Uterus (tissue), 4 donors: Measurements from ENCODE around the gene GPR176. TPM values are rescaled to one million over a fixed set of nuclear protein-coding genes. Genes with fewer than 3 reads are reported as not detected.

Experiments
- DNase-seq, 2 donors: peaks; one replicate each; pipeline ENCODE4 v3.0.0-alpha.2; 2019 to 2020
- H3K27ac ChIP-seq, 2 donors: fragments of 200-600 bp; sonication (generic); 1 replicate in 1 of 2; 2 replicates in 1 of 2; pipeline ENCODE4 v1.5.1; 2016 to 2018
- H3K27me3 ChIP-seq, 2 donors: fragments of 200-600 bp; sonication (generic); one replicate each; pipeline ENCODE4 v1.5.1; 2018 to 2019; ENCODE audit warnings: control low read depth in 1 of 2
- H3K36me3 ChIP-seq, 2 donors: fragments of 200-600 bp; sonication (generic); one replicate each; pipeline ENCODE4 v1.5.1; 2019; ENCODE audit warnings: control low read depth in 1 of 2
- H3K4me1 ChIP-seq, 2 donors: fragments of 200-600 bp; sonication (generic); one replicate each; pipeline ENCODE4 v1.5.1; 2018 to 2019; ENCODE audit warnings: control low read depth in 1 of 2
- H3K4me3 ChIP-seq, 2 donors: fragments of 200-600 bp; sonication (generic); 1 replicate in 1 of 2; 2 replicates in 1 of 2; pipeline ENCODE4 v1.5.1; 2018 to 2019; ENCODE audit warnings: mild to moderate bottlenecking in 1 of 2
- H3K9me3 ChIP-seq, 2 donors: fragments of 200-600 bp; sonication (generic); one replicate each; pipeline ENCODE4 v1.5.1; 2019; ENCODE audit warnings: control low read depth in 1 of 2
- POLR2A ChIP-seq, 2 donors: fragments of 450-650 bp; IDR thresholded peaks; one replicate each; pipeline ENCODE4 v1.6.1; 2016; ENCODE audit warnings: antibody characterized with exemption in 2 of 2, mild to moderate bottlenecking in 1 of 2, moderate library complexity in 1 of 2
- intact Hi-C: fragments of 100-400 bp; cut with DNase I; formaldehyde crosslinking; loops from one replicate; pipeline ENCODE4 v1.15.1; 2023; ENCODE audit warnings: low total_unique reads
- total RNA-seq, 4 donors: library from RNA; depleted of rRNA in 3 of 4; stranded (reverse); fragments of >200 nt in 3 of 4; gene quantifications; one replicate each; pipeline versions ENCODE4 v1.1.0 to v1.2.4, GENCODE V29; 2014 to 2023
- TF ChIP-seq, protein P1 (sequence below), 4 experiments: fragments of 200-600 bp in 2 of 4; fragments of 450-650 bp in 2 of 4; sonication (generic) in 2 of 4; IDR thresholded peaks; one replicate each; pipeline ENCODE4 v1.5.1; 2016 to 2019; ENCODE audit warnings: antibody characterized with exemption in 4 of 4, mild to moderate bottlenecking in 2 of 4, moderate library complexity in 1 of 4
- donor health status: DM: yes; HTN: yes; CAD: no.

GPR176 gene
- total RNA-seq, 4 donors from 2014 or later, result 5.5 to 11.8 (median 7.1) TPM

DNA sequence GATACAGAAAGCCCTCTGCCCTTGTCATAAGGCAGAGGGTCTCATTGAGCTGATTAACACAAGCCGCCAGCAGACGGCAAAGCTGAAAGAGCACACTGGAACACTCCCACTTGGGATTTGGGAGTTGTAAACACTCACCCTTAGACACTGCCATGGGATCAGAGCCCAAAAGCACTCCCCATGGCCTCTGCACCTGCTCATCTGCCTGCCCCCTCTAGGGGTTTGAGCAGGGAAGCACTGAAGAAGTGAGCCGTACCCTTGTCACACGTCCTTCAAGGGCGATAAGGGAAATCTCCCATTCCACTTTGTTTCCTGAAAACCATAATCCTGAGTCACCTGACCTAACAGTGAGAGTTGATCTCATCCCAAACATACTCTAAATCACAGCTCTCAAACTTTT is 152.1 kb downstream of the GPR176 start:
- H3K27me3 ChIP-seq, result no peaks in the 10 kb centered on the region
- no peak overlapping the region for H3K4me3 ChIP-seq
- no peaks in the 10 kb centered on the region for H3K9me3 ChIP-seq
- DNase-seq, result no peak
- TF ChIP-seq, protein P1, sequence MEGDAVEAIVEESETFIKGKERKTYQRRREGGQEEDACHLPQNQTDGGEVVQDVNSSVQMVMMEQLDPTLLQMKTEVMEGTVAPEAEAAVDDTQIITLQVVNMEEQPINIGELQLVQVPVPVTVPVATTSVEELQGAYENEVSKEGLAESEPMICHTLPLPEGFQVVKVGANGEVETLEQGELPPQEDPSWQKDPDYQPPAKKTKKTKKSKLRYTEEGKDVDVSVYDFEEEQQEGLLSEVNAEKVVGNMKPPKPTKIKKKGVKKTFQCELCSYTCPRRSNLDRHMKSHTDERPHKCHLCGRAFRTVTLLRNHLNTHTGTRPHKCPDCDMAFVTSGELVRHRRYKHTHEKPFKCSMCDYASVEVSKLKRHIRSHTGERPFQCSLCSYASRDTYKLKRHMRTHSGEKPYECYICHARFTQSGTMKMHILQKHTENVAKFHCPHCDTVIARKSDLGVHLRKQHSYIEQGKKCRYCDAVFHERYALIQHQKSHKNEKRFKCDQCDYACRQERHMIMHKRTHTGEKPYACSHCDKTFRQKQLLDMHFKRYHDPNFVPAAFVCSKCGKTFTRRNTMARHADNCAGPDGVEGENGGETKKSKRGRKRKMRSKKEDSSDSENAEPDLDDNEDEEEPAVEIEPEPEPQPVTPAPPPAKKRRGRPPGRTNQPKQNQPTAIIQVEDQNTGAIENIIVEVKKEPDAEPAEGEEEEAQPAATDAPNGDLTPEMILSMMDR (IDR thresholded peaks at IDR 0.05), result no peak
- no peak for TF ChIP-seq POLR2A (IDR thresholded peaks at IDR 0.05)
- no peaks in the 10 kb centered on the region for H3K4me1 ChIP-seq
- no peaks in the 10 kb centered on the region for H3K36me3 ChIP-seq
- H3K27ac ChIP-seq, result no peak overlapping the region
- intact Hi-C loops, result no loop called here

GRCh38 chr15:39761006-39761405 is 159.1 kb downstream of the GPR176 start:
- no peak overlapping the region for H3K27ac ChIP-seq
- TF ChIP-seq, protein P1 (IDR thresholded peaks at IDR 0.05), result no peak
- TF ChIP-seq POLR2A (IDR thresholded peaks at IDR 0.05), result no peak
- intact Hi-C loops, result no loop called here

GRCh38 chr15:39756806-39757522 is 163.1 kb downstream of the GPR176 start:
- Histone ChIP-seq H3K36me3 (no peaks in the 10 kb centered on the region), H3K4me1 (peaks cover 0 to 4% of the 10 kb centered on the region in 2 donors), H3K27ac (no peak overlapping the region), H3K9me3 (no peaks in the 10 kb centered on the region), H3K4me3 (no peak overlapping the region), H3K27me3 (no peaks in the 10 kb centered on the region)
- intact Hi-C loops, result loop anchor here (5.0 kb wide), 1 partner anchor 1050 kb away; no protein-coding TSS in a partner anchor
- TF ChIP-seq POLR2A (IDR thresholded peaks at IDR 0.05), result no peak
- TF ChIP-seq, protein P1 (IDR thresholded peaks at IDR 0.05), result peak; percentile 61 to 84 (median 76)
- DNase-seq, result peak in 1 of 2 donors; percentile 36

More at GRCh38 chr15:39761006-39761405, 159.1 kb downstream of the GPR176 start:
- Histone ChIP-seq H3K27me3 (no peaks in the 10 kb centered on the region), H3K36me3 (no peaks in the 10 kb centered on the region), H3K4me3 (no peak overlapping the region), H3K9me3 (no peaks in the 10 kb centered on the region), H3K4me1 (peaks cover 0 to 4% of the 10 kb centered on the region in 2 donors)
- DNase-seq, result no peak

GRCh38 chr15:39752991-39753390 is 167.1 kb downstream of the GPR176 start:
- H3K27me3 ChIP-seq, result no peaks in the 10 kb centered on the region
- H3K9me3 ChIP-seq, result no peaks in the 10 kb centered on the region
- no peaks in the 10 kb centered on the region for H3K36me3 ChIP-seq
- no peak overlapping the region for H3K27ac ChIP-seq
- H3K4me3 ChIP-seq, result no peak overlapping the region
- TF ChIP-seq POLR2A (IDR thresholded peaks at IDR 0.05), result no peak
- TF ChIP-seq, protein P1 (IDR thresholded peaks at IDR 0.05), result no peak
- peaks cover 0 to 4% of the 10 kb centered on the region in 2 donors for H3K4me1 ChIP-seq
- DNase-seq, result no peak
- intact Hi-C loops, result no loop called here

GRCh38 chr15:39752246-39752645 is 167.8 kb downstream of the GPR176 start:
- no peak overlapping the region for H3K4me3 ChIP-seq
- no peaks in the 10 kb centered on the region for H3K36me3 ChIP-seq
- TF ChIP-seq, protein P1 (IDR thresholded peaks at IDR 0.05), result no peak
- TF ChIP-seq POLR2A (IDR thresholded peaks at IDR 0.05), result no peak
- H3K4me1 ChIP-seq, result peaks cover 0 to 4% of the 10 kb centered on the region in 2 donors
- H3K9me3 ChIP-seq, result no peaks in the 10 kb centered on the region
- no peaks in the 10 kb centered on the region for H3K27me3 ChIP-seq
- DNase-seq, result no peak
- intact Hi-C loops, result no loop called here
- no peak overlapping the region for H3K27ac ChIP-seq
